Measurements from ENCODE around the gene HSPA12B. TPM values are rescaled to one million over a fixed set of nuclear protein-coding genes. Genes with fewer than 3 reads are reported as not detected.
A peak's percentile ranks its signal among the peaks of the same experiment; 100 is the strongest.

HSPA12B gene
- polyA plus RNA-seq, 1 experiment, result 0.02 TPM

GRCh38 chr20:3763671-3764601 is 31.5 kb downstream of the HSPA12B start:
- H3K4me3 ChIP-seq (ENCODE audit: low read depth, low read length), result no peak overlapping the region
- no peak for DNase-seq (ENCODE audit: low read depth)
- POLR2A ChIA-PET, result no interaction called here
- CTCF ChIA-PET, result interaction anchor here (0.6 to 2.9 kb wide), 3 partner anchors 11 to 322 kb away, joined by 4 to 13 read pairs (median 4); no protein-coding TSS in a partner anchor
- TF ChIP-seq, protein P1, sequence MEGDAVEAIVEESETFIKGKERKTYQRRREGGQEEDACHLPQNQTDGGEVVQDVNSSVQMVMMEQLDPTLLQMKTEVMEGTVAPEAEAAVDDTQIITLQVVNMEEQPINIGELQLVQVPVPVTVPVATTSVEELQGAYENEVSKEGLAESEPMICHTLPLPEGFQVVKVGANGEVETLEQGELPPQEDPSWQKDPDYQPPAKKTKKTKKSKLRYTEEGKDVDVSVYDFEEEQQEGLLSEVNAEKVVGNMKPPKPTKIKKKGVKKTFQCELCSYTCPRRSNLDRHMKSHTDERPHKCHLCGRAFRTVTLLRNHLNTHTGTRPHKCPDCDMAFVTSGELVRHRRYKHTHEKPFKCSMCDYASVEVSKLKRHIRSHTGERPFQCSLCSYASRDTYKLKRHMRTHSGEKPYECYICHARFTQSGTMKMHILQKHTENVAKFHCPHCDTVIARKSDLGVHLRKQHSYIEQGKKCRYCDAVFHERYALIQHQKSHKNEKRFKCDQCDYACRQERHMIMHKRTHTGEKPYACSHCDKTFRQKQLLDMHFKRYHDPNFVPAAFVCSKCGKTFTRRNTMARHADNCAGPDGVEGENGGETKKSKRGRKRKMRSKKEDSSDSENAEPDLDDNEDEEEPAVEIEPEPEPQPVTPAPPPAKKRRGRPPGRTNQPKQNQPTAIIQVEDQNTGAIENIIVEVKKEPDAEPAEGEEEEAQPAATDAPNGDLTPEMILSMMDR (IDR thresholded peaks at IDR 0.05; ENCODE audit: insufficient read depth, low read depth, low read length), result no peak
- no peaks in the 10 kb centered on the region for H3K27me3 ChIP-seq (ENCODE audit: control insufficient read depth, insufficient read depth, low read length)
- H3K36me3 ChIP-seq (ENCODE audit: control insufficient read depth, insufficient read depth, low read length), result peaks cover 2% of the 10 kb centered on the region; the same call in 1 of the 2 replicates

DNA sequence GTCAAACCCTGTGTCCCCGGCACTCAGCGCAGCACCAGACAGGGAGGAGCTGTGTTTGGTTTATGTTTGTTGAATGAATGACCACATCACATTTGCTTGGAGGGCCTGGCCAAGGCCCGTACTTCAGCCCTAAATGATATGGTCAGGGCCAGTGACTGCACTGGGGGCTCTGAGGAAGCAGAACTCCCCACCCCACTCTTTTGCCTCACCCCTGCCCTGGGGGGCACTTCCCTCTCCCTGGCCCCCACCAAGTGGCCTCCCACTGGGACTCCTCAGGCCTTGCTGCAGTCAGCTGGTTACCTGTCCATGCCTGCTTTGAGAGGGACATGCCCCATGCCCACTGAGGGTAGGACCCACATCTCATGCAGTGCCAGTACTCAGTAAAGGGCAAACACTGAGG is 32.2 kb downstream of the HSPA12B start:
- ChIA-PET POLR2A (no interaction called here), CTCF (interaction anchor here (1.5 to 2.9 kb wide), 4 partner anchors 12 to 86 kb away, joined by 3 to 13 read pairs (median 4); partner anchors contain the start of gene SPEF1)
- no peak overlapping the region for H3K4me3 ChIP-seq (ENCODE audit: low read depth, low read length)
- H3K27me3 ChIP-seq (ENCODE audit: control insufficient read depth, insufficient read depth, low read length), result no peaks in the 10 kb centered on the region
- no peaks in the 10 kb centered on the region for H3K36me3 ChIP-seq (ENCODE audit: control insufficient read depth, insufficient read depth, low read length)
- TF ChIP-seq, protein P1 (IDR thresholded peaks at IDR 0.05; ENCODE audit: insufficient read depth, low read depth, low read length), result no peak
- DNase-seq (ENCODE audit: low read depth), result no peak

GRCh38 chr20:3765171-3765882 is 32.8 kb downstream of the HSPA12B start:
- H3K36me3 ChIP-seq (ENCODE audit: control insufficient read depth, insufficient read depth, low read length), result no peaks in the 10 kb centered on the region
- CTCF ChIA-PET, result interaction anchor here (0.6 to 4.7 kb wide), 10 partner anchors 10 to 87 kb away, joined by 3 to 51 read pairs (median 4); partner anchors contain the start of genes CENPB and SPEF1
- TF ChIP-seq, protein P1 (IDR thresholded peaks at IDR 0.05; ENCODE audit: insufficient read depth, low read depth, low read length), result no peak
- H3K4me3 ChIP-seq (ENCODE audit: low read depth, low read length), result no peak overlapping the region
- POLR2A ChIA-PET, result no interaction called here
- H3K27me3 ChIP-seq (ENCODE audit: control insufficient read depth, insufficient read depth, low read length), result no peaks in the 10 kb centered on the region
- no peak for DNase-seq (ENCODE audit: low read depth)

- Histone ChIP-seq H3K36me3 (ENCODE audit: control insufficient read depth, insufficient read depth, low read length) (no peaks in the 10 kb centered on the region), H3K27me3 (ENCODE audit: control insufficient read depth, insufficient read depth, low read length) (no peaks in the 10 kb centered on the region), H3K4me3 (ENCODE audit: low read depth, low read length) (peak overlapping the region; percentile 71)
- CTCF ChIA-PET, result interaction anchor here (0.6 to 4.7 kb wide), 10 partner anchors 11 to 258 kb away, joined by 3 to 51 read pairs (median 4); partner anchors contain the start of genes AP5S1, CENPB and SPEF1
- no peak for DNase-seq (ENCODE audit: low read depth)
- TF ChIP-seq, protein P1 (IDR thresholded peaks at IDR 0.05; ENCODE audit: insufficient read depth, low read depth, low read length), result no peak
- POLR2A ChIA-PET, result no interaction called here
Observed at GRCh38 chr20:3766422-3767109, 34.1 kb downstream of the HSPA12B start.
